Activated CD4-positive, alpha-beta T cell treated with anti-CD3 and anti-CD28 coated beads for 36 hours (primary cell): ENCODE measurements around the gene STAT3. TPM values are rescaled to one million over a fixed set of nuclear protein-coding genes. Genes with fewer than 3 reads are reported as not detected.

Experiments used
- ATAC-seq: fragments of 200-7000 bp; cut with Tn5 transposase; one replicate; pipeline ENCODE4 v1.10.0; 2021; ENCODE audit warnings: mild to moderate bottlenecking, moderate library complexity
- CTCF ChIA-PET: fragments of 350-600 bp; sonication (Branson Sonifier 250); formaldehyde crosslinking; loops from one replicate; lab custom pipeline; 2021; ENCODE audit warnings: antibody characterized with exemption; lab: Charles Lee
- POLR2A ChIA-PET: fragments of 350-600 bp; sonication (Branson Sonifier 250); formaldehyde crosslinking; loops from one replicate; lab custom pipeline; 2021; ENCODE audit warnings: antibody characterized with exemption, inconsistent platforms; lab: Charles Lee
- DNase-seq: peaks from one replicate; pipeline ENCODE4 v3.0.0-alpha.2; 2020
- H3K27ac Mint-ChIP-seq: one replicate; pipeline ENCODE4 v1.8.0; 2021; ENCODE audit warnings: mixed read lengths
- H3K27me3 Mint-ChIP-seq: one replicate; pipeline ENCODE4 v1.8.0; 2021; ENCODE audit warnings: mixed read lengths
- H3K36me3 Mint-ChIP-seq: one replicate; pipeline ENCODE4 v1.8.0; 2021; ENCODE audit warnings: low read depth, mixed read lengths
- H3K4me1 Mint-ChIP-seq: one replicate; pipeline ENCODE4 v1.8.0; 2021; ENCODE audit warnings: mixed read lengths
- H3K4me3 Mint-ChIP-seq: one replicate; pipeline ENCODE4 v1.8.0; 2021; ENCODE audit warnings: mild to moderate bottlenecking, moderate library complexity, mixed read lengths
- H3K9me3 Mint-ChIP-seq: one replicate; pipeline ENCODE4 v1.8.0; 2021; ENCODE audit warnings: low read depth, mixed read lengths
- intact Hi-C, 2 experiments: fragments of 100-400 bp; cut with DNase I in 1 of 2; cut with micrococcal nuclease in 1 of 2; formaldehyde crosslinking; loops; one replicate each; pipeline versions ENCODE4 v1.14.2 to v1.15.1; 2022 to 2024; cut with DNase I, micrococcal nuclease
- total RNA-seq, 2 experiments: library from RNA; stranded (reverse); gene quantifications; one replicate each; pipeline ENCODE4 v1.2.3, GENCODE V29; 2021

STAT3 gene
- total RNA-seq, 2 experiments from 2014 or later = 332 to 345 TPM

GRCh38 chr17:42354956-42355843 is 33.0 kb downstream of the STAT3 start:
- intact Hi-C loops = no loop called here
- POLR2A ChIA-PET = interaction anchor here (0.7 kb wide), 1 partner anchor 137 kb away, joined by 3 read pairs; no protein-coding TSS in a partner anchor
- Mint-ChIP-seq H3K27me3 (no peaks in the 10 kb centered on the region), H3K4me3 (no peak overlapping the region), H3K27ac (peak overlapping the region; percentile 80), H3K4me1 (peaks cover 51% of the 10 kb centered on the region), H3K36me3 (peaks cover 28% of the 10 kb centered on the region), H3K9me3 (no peaks in the 10 kb centered on the region)
- DNase-seq (no peak), ATAC-seq (peak; percentile 30)
- CTCF ChIA-PET = interaction anchor here (0.6 to 1.0 kb wide), 3 partner anchors 9 to 24 kb away, joined by 3 to 4 read pairs (median 3); no protein-coding TSS in a partner anchor

- ChIA-PET CTCF (no interaction called here), POLR2A (interaction anchor here (1.0 kb wide), 1 partner anchor 51 kb away, joined by 3 read pairs; no protein-coding TSS in a partner anchor)
- Mint-ChIP-seq H3K4me3 (no peak overlapping the region), H3K27ac (peak overlapping the region; percentile 48), H3K36me3 (peaks cover 70% of the 10 kb centered on the region), H3K4me1 (peaks cover 53% of the 10 kb centered on the region), H3K27me3 (no peaks in the 10 kb centered on the region), H3K9me3 (no peaks in the 10 kb centered on the region)
- peak; percentile 14 for ATAC-seq
- DNase-seq = no peak
- intact Hi-C loops = loop anchor here in 1 of 2 experiments (10.0 kb wide), 1 partner anchor 327 kb away; the partner anchor contains the start of gene PLEKHH3
Measured at GRCh38 chr17:42348104-42348503, 40.1 kb downstream of the STAT3 start.

GRCh38 chr17:42347606-42348005 is 40.6 kb downstream of the STAT3 start:
- Mint-ChIP-seq H3K4me1 (peaks cover 57% of the 10 kb centered on the region), H3K36me3 (peaks cover 74% of the 10 kb centered on the region), H3K9me3 (no peaks in the 10 kb centered on the region), H3K27me3 (no peaks in the 10 kb centered on the region), H3K4me3 (no peak overlapping the region), H3K27ac (peak overlapping the region; percentile 48)
- intact Hi-C loops = loop anchor here in 1 of 2 experiments (10.0 kb wide), 1 partner anchor 327 kb away; the partner anchor contains the start of gene PLEKHH3
- ChIA-PET CTCF (no interaction called here), POLR2A (interaction anchor here (1.0 kb wide), 1 partner anchor 52 kb away, joined by 3 read pairs; no protein-coding TSS in a partner anchor)
- DNase-seq (no peak), ATAC-seq (no peak)

- no peaks in the 10 kb centered on the region for H3K27me3 Mint-ChIP-seq
- intact Hi-C loops = loop anchor here in 1 of 2 experiments (10.0 kb wide), 1 partner anchor 328 kb away; the partner anchor contains the start of gene PLEKHH3
- ATAC-seq = no peak
- no peaks in the 10 kb centered on the region for H3K9me3 Mint-ChIP-seq
- POLR2A ChIA-PET = no interaction called here
- peaks cover 77% of the 10 kb centered on the region for H3K36me3 Mint-ChIP-seq
- no peak overlapping the region for H3K4me3 Mint-ChIP-seq
- CTCF ChIA-PET = no interaction called here
- DNase-seq = no peak
- H3K4me1 Mint-ChIP-seq = peaks cover 57% of the 10 kb centered on the region
- H3K27ac Mint-ChIP-seq = peak overlapping the region; percentile 41
Measured at GRCh38 chr17:42347198-42347597, 41.0 kb downstream of the STAT3 start.

- DNase-seq (no peak), ATAC-seq (no peak)
- Mint-ChIP-seq H3K4me1 (peaks cover 64% of the 10 kb centered on the region), H3K4me3 (no peak overlapping the region), H3K27me3 (no peaks in the 10 kb centered on the region), H3K27ac (peak overlapping the region; percentile 13), H3K9me3 (no peaks in the 10 kb centered on the region), H3K36me3 (peaks cover 83% of the 10 kb centered on the region)
- intact Hi-C loops = loop anchor here in 1 of 2 experiments (10.0 kb wide), 1 partner anchor 328 kb away; the partner anchor contains the start of gene PLEKHH3
- CTCF ChIA-PET = interaction anchor here (0.8 to 1.2 kb wide), 3 partner anchors 9 to 181 kb away, joined by 3 to 4 read pairs (median 3); no protein-coding TSS in a partner anchor
- POLR2A ChIA-PET = no interaction called here
Measured at GRCh38 chr17:42346481-42346880, 41.8 kb downstream of the STAT3 start.

- DNase-seq (no peak), ATAC-seq (no peak)
- Mint-ChIP-seq H3K27me3 (no peaks in the 10 kb centered on the region), H3K36me3 (peaks cover 86% of the 10 kb centered on the region), H3K4me3 (no peak overlapping the region), H3K27ac (no peak overlapping the region), H3K4me1 (peaks cover 70% of the 10 kb centered on the region), H3K9me3 (no peaks in the 10 kb centered on the region)
- intact Hi-C loops = loop anchor here in 1 of 2 experiments (10.0 kb wide), 1 partner anchor 329 kb away; the partner anchor contains the start of gene PLEKHH3
- POLR2A ChIA-PET = interaction anchor here (0.7 kb wide), 1 partner anchor 527 kb away, joined by 4 read pairs; no protein-coding TSS in a partner anchor
- CTCF ChIA-PET = interaction anchor here (0.8 to 1.3 kb wide), 5 partner anchors 8 to 182 kb away, joined by 3 to 4 read pairs (median 3); no protein-coding TSS in a partner anchor
Measured at GRCh38 chr17:42345396-42346073, 42.7 kb downstream of the STAT3 start.

- peak; percentile 71 for ATAC-seq
- POLR2A ChIA-PET = interaction anchor here (0.6 to 1.7 kb wide), 16 partner anchors 9 to 974 kb away, joined by 3 to 25 read pairs (median 6); partner anchors contain the start of genes DNAJC7, RETREG3, STAT3 and TUBG1
- no peaks in the 10 kb centered on the region for H3K9me3 Mint-ChIP-seq
- H3K4me3 Mint-ChIP-seq = peak overlapping the region; percentile 53
- H3K27me3 Mint-ChIP-seq = no peaks in the 10 kb centered on the region
- H3K4me1 Mint-ChIP-seq = peaks cover 66% of the 10 kb centered on the region
- DNase-seq = peak; percentile 82
- H3K27ac Mint-ChIP-seq = peak overlapping the region; percentile 98
- peaks cover 78% of the 10 kb centered on the region for H3K36me3 Mint-ChIP-seq
- CTCF ChIA-PET = interaction anchor here (0.6 to 3.8 kb wide), 13 partner anchors 13 to 314 kb away, joined by 3 to 25 read pairs (median 4); partner anchors contain the start of gene STAT3
- intact Hi-C loops = loop anchor here (1.0 to 10.0 kb wide), 3 partner anchors 9 to 332 kb away; partner anchors contain the start of gene PLEKHH3 (in 1 of the 2)
Measured at GRCh38 chr17:42342242-42343008, 45.8 kb downstream of the STAT3 start.

GRCh38 chr17:42341568-42341967 is 46.7 kb downstream of the STAT3 start:
- Mint-ChIP-seq H3K27me3 (no peaks in the 10 kb centered on the region), H3K4me3 (peak overlapping the region; percentile 53), H3K36me3 (peaks cover 77% of the 10 kb centered on the region), H3K27ac (peak overlapping the region; percentile 98), H3K9me3 (no peaks in the 10 kb centered on the region), H3K4me1 (peaks cover 68% of the 10 kb centered on the region)
- CTCF ChIA-PET = interaction anchor here (1.1 to 3.8 kb wide), 6 partner anchors 17 to 47 kb away, joined by 3 to 25 read pairs (median 4); partner anchors contain the start of gene STAT3
- intact Hi-C loops = loop anchor here (1.0 to 10.0 kb wide), 4 partner anchors 19 to 333 kb away; partner anchors contain the start of genes PLEKHH3 (in 1 of the 2) and STAT3 (in 1 of the 2)
- POLR2A ChIA-PET = interaction anchor here (1.1 to 2.6 kb wide), 4 partner anchors 38 to 90 kb away, joined by 8 to 38 read pairs (median 18); partner anchors contain the start of gene STAT3
- no peak for DNase-seq
- ATAC-seq = no peak

GRCh38 chr17:42340691-42341127 is 47.5 kb downstream of the STAT3 start:
- DNase-seq = peak; percentile 72

More at GRCh38 chr17:42340691-42341127, 47.5 kb downstream of the STAT3 start:
- CTCF ChIA-PET = interaction anchor here (0.9 to 3.8 kb wide), 9 partner anchors 9 to 93 kb away, joined by 3 to 25 read pairs (median 4); partner anchors contain the start of gene STAT3
- no peaks in the 10 kb centered on the region for H3K9me3 Mint-ChIP-seq
- peak; percentile 52 for ATAC-seq
- H3K4me3 Mint-ChIP-seq = peak overlapping the region; percentile 53
- no peaks in the 10 kb centered on the region for H3K27me3 Mint-ChIP-seq
- intact Hi-C loops = loop anchor here (1.0 to 10.0 kb wide), 5 partner anchors 18 to 334 kb away; partner anchors contain the start of genes PLEKHH3 (in 1 of the 2) and STAT3 (in 1 of the 2)
- H3K36me3 Mint-ChIP-seq = peaks cover 74% of the 10 kb centered on the region
- POLR2A ChIA-PET = interaction anchor here (0.5 to 2.6 kb wide), 9 partner anchors 17 to 116 kb away, joined by 3 to 38 read pairs (median 3); partner anchors contain the start of gene STAT3
- peaks cover 72% of the 10 kb centered on the region for H3K4me1 Mint-ChIP-seq
- peak overlapping the region; percentile 98 for H3K27ac Mint-ChIP-seq
